Measurements from ENCODE around the gene ARHGAP33.

DNA sequence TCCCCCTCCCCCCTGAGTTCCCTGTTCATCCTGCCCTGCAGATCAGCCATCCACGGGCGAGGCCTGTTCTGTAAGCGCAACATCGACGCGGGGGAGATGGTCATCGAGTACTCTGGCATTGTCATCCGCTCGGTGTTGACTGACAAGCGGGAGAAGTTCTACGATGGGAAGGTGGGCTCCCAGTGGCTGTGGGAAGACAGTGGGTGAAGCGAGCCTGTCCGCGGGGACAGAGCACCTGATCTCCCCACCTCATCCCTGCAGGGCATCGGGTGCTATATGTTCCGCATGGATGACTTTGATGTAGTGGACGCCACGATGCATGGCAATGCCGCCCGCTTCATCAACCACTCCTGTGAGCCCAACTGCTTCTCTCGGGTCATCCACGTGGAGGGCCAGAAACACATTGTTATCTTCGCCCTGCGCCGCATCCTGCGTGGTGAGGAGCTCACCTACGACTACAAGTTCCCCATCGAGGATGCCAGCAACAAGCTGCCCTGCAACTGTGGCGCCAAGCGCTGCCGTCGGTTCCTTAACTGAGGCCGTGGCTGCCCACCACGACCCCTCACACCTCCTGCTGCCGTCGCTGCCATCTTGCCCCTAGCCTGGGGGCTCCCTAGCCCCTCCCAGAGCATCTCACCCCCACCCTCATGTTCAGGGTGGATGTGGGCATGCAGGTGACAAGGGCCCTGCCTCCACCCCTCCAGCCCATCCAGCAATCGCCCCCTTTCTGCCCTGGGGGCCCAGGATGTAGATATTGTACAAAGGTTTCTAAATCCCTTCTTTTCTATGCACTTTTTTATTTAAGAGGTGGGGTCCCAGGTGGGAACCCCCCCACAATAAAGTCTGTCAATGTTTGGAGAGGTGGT, 37.1 kb upstream of the ARHGAP33 start:
- TF ChIP-seq, protein P1, sequence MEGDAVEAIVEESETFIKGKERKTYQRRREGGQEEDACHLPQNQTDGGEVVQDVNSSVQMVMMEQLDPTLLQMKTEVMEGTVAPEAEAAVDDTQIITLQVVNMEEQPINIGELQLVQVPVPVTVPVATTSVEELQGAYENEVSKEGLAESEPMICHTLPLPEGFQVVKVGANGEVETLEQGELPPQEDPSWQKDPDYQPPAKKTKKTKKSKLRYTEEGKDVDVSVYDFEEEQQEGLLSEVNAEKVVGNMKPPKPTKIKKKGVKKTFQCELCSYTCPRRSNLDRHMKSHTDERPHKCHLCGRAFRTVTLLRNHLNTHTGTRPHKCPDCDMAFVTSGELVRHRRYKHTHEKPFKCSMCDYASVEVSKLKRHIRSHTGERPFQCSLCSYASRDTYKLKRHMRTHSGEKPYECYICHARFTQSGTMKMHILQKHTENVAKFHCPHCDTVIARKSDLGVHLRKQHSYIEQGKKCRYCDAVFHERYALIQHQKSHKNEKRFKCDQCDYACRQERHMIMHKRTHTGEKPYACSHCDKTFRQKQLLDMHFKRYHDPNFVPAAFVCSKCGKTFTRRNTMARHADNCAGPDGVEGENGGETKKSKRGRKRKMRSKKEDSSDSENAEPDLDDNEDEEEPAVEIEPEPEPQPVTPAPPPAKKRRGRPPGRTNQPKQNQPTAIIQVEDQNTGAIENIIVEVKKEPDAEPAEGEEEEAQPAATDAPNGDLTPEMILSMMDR (IDR thresholded peaks at IDR 0.05), result no peak
- TF ChIP-seq POLR2A (IDR thresholded peaks at IDR 0.05), result no peak

Data from esophagus squamous epithelium (tissue), 4 donors.